ENCODE measurements around the gene TENT5C.

The TENT5C gene

GRCh38 chr1:117669572-117669971 lies 63.7 kb downstream of the TENT5C start:
- Histone ChIP-seq H3K4me1 (ENCODE audit: control insufficient read depth, insufficient read depth, low read length, unreplicated experiment) (peaks cover 25% of the 10 kb centered on the region), H3K79me2 (ENCODE audit: control insufficient read depth, insufficient read depth, low read length, unreplicated experiment) (no peaks in the 10 kb centered on the region), H3K4me3 (ENCODE audit: low read depth, low read length) (no peak overlapping the region), H3K36me3 (ENCODE audit: insufficient read depth, low read length) (no peaks in the 10 kb centered on the region), H3K27me3 (ENCODE audit: insufficient read depth, low read length) (peaks cover under 1% of the 10 kb centered on the region), H2AFZ (ENCODE audit: low read length, unreplicated experiment) (no peak overlapping the region), H3K27ac (ENCODE audit: low read depth, low read length) (no peak overlapping the region)

GRCh38 chr1:117670976-117671780 lies 65.3 kb downstream of the TENT5C start:
- Histone ChIP-seq H3K4me3 (ENCODE audit: low read depth, low read length) (no peak overlapping the region), H3K27ac (ENCODE audit: low read depth, low read length) (no peak overlapping the region), H2AFZ (ENCODE audit: low read length, unreplicated experiment) (no peak overlapping the region), H3K4me1 (ENCODE audit: control insufficient read depth, insufficient read depth, low read length, unreplicated experiment) (peaks cover 25% of the 10 kb centered on the region), H3K36me3 (ENCODE audit: insufficient read depth, low read length) (no peaks in the 10 kb centered on the region), H3K27me3 (ENCODE audit: insufficient read depth, low read length) (no peaks in the 10 kb centered on the region; the same call in 1 of the 2 replicates), H3K79me2 (ENCODE audit: control insufficient read depth, insufficient read depth, low read length, unreplicated experiment) (no peaks in the 10 kb centered on the region)

- H3K36me3 ChIP-seq (ENCODE audit: insufficient read depth, low read length), result no peaks in the 10 kb centered on the region
- H2AFZ ChIP-seq (ENCODE audit: low read length, unreplicated experiment), result no peak overlapping the region
- no peaks in the 10 kb centered on the region for H3K79me2 ChIP-seq (ENCODE audit: control insufficient read depth, insufficient read depth, low read length, unreplicated experiment)
- no peak overlapping the region for H3K4me3 ChIP-seq (ENCODE audit: low read depth, low read length)
- H3K4me1 ChIP-seq (ENCODE audit: control insufficient read depth, insufficient read depth, low read length, unreplicated experiment), result peaks cover 25% of the 10 kb centered on the region
- H3K27ac ChIP-seq (ENCODE audit: low read depth, low read length), result no peak overlapping the region
- H3K27me3 ChIP-seq (ENCODE audit: insufficient read depth, low read length), result no peaks in the 10 kb centered on the region; the same call in 1 of the 2 replicates
Observed at GRCh38 chr1:117671781-117672501, 66.1 kb downstream of the TENT5C start.

GRCh38 chr1:117672756-117673155 lies 66.9 kb downstream of the TENT5C start:
- no peak overlapping the region for H3K27ac ChIP-seq (ENCODE audit: low read depth, low read length)
- no peaks in the 10 kb centered on the region; the same call in 1 of the 2 replicates for H3K27me3 ChIP-seq (ENCODE audit: insufficient read depth, low read length)
- no peak overlapping the region for H2AFZ ChIP-seq (ENCODE audit: low read length, unreplicated experiment)
- no peaks in the 10 kb centered on the region for H3K36me3 ChIP-seq (ENCODE audit: insufficient read depth, low read length)
- no peak overlapping the region for H3K4me3 ChIP-seq (ENCODE audit: low read depth, low read length)
- peaks cover 25% of the 10 kb centered on the region for H3K4me1 ChIP-seq (ENCODE audit: control insufficient read depth, insufficient read depth, low read length, unreplicated experiment)
- H3K79me2 ChIP-seq (ENCODE audit: control insufficient read depth, insufficient read depth, low read length, unreplicated experiment), result no peaks in the 10 kb centered on the region

GRCh38 chr1:117673405-117673804 lies 67.6 kb downstream of the TENT5C start:
- H3K27ac ChIP-seq (ENCODE audit: low read depth, low read length), result no peak overlapping the region
- no peak overlapping the region for H2AFZ ChIP-seq (ENCODE audit: low read length, unreplicated experiment)
- no peaks in the 10 kb centered on the region for H3K79me2 ChIP-seq (ENCODE audit: control insufficient read depth, insufficient read depth, low read length, unreplicated experiment)
- H3K4me1 ChIP-seq (ENCODE audit: control insufficient read depth, insufficient read depth, low read length, unreplicated experiment), result peaks cover 31% of the 10 kb centered on the region
- no peaks in the 10 kb centered on the region for H3K36me3 ChIP-seq (ENCODE audit: insufficient read depth, low read length)
- no peak overlapping the region for H3K4me3 ChIP-seq (ENCODE audit: low read depth, low read length)
- no peaks in the 10 kb centered on the region; the same call in 1 of the 2 replicates for H3K27me3 ChIP-seq (ENCODE audit: insufficient read depth, low read length)

- peaks cover 32% of the 10 kb centered on the region for H3K4me1 ChIP-seq (ENCODE audit: control insufficient read depth, insufficient read depth, low read length, unreplicated experiment)
- no peaks in the 10 kb centered on the region for H3K79me2 ChIP-seq (ENCODE audit: control insufficient read depth, insufficient read depth, low read length, unreplicated experiment)
- no peak overlapping the region for H3K27ac ChIP-seq (ENCODE audit: low read depth, low read length)
- no peaks in the 10 kb centered on the region; the same call in 1 of the 2 replicates for H3K27me3 ChIP-seq (ENCODE audit: insufficient read depth, low read length)
- no peak overlapping the region for H2AFZ ChIP-seq (ENCODE audit: low read length, unreplicated experiment)
- H3K36me3 ChIP-seq (ENCODE audit: insufficient read depth, low read length), result no peaks in the 10 kb centered on the region
- no peak overlapping the region for H3K4me3 ChIP-seq (ENCODE audit: low read depth, low read length)
Observed at GRCh38 chr1:117674521-117675400, 68.9 kb downstream of the TENT5C start.

GRCh38 chr1:117675907-117676430 lies 70.1 kb downstream of the TENT5C start:
- Histone ChIP-seq H3K27ac (ENCODE audit: low read depth, low read length) (no peak overlapping the region), H3K79me2 (ENCODE audit: control insufficient read depth, insufficient read depth, low read length, unreplicated experiment) (no peaks in the 10 kb centered on the region), H3K36me3 (ENCODE audit: insufficient read depth, low read length) (no peaks in the 10 kb centered on the region), H3K27me3 (ENCODE audit: insufficient read depth, low read length) (no peaks in the 10 kb centered on the region; the same call in 1 of the 2 replicates), H3K4me3 (ENCODE audit: low read depth, low read length) (no peak overlapping the region), H2AFZ (ENCODE audit: low read length, unreplicated experiment) (no peak overlapping the region), H3K4me1 (ENCODE audit: control insufficient read depth, insufficient read depth, low read length, unreplicated experiment) (peaks cover 32% of the 10 kb centered on the region)

GRCh38 chr1:117676615-117677130 lies 70.8 kb downstream of the TENT5C start:
- Histone ChIP-seq H3K4me3 (ENCODE audit: low read depth, low read length) (no peak overlapping the region), H3K27ac (ENCODE audit: low read depth, low read length) (no peak overlapping the region), H3K36me3 (ENCODE audit: insufficient read depth, low read length) (no peaks in the 10 kb centered on the region), H3K4me1 (ENCODE audit: control insufficient read depth, insufficient read depth, low read length, unreplicated experiment) (peaks cover 32% of the 10 kb centered on the region), H2AFZ (ENCODE audit: low read length, unreplicated experiment) (no peak overlapping the region), H3K79me2 (ENCODE audit: control insufficient read depth, insufficient read depth, low read length, unreplicated experiment) (no peaks in the 10 kb centered on the region), H3K27me3 (ENCODE audit: insufficient read depth, low read length) (no peaks in the 10 kb centered on the region; the same call in 1 of the 2 replicates)
